Activated T-helper 1 cell treated with Interleukin-2 at 50 U/mL for 16 hours (primary cell): Measurements from ENCODE around the gene TCEA2.
"Not testable (repeated sequence)": the region's sequence is repeated elsewhere in the genome, so short reads cannot be mapped to it uniquely, and the experiment has no call there.

Experiments
- DNase-seq: peaks from one replicate; pipeline ENCODE4 v3.0.0-alpha.2; 2020; ENCODE audit warnings: low read depth

Gene TCEA2

GRCh38 chr20:64108731-64109681 is 46.0 kb downstream of the TCEA2 start:
- DNase-seq, result no peak

- DNase-seq, result no peak
Measured at GRCh38 chr20:64109831-64110391, 46.9 kb downstream of the TCEA2 start.

GRCh38 chr20:64110411-64111068 is 47.5 kb downstream of the TCEA2 start:
- no peak for DNase-seq

GRCh38 chr20:64111841-64112641 is 49.0 kb downstream of the TCEA2 start:
- DNase-seq, result no peak

GRCh38 chr20:64112691-64113443 is 49.9 kb downstream of the TCEA2 start:
- DNase-seq, result no peak

GRCh38 chr20:64113444-64113775 is 50.4 kb downstream of the TCEA2 start:
- no peak for DNase-seq

- DNase-seq, result no peak
Measured at GRCh38 chr20:64113796-64114355, 50.9 kb downstream of the TCEA2 start.

- DNase-seq, result no peak
Measured at GRCh38 chr20:64114356-64114971, 51.5 kb downstream of the TCEA2 start.

- DNase-seq, result no peak
Measured at GRCh38 chr20:64115171-64115911, 52.3 kb downstream of the TCEA2 start.

- DNase-seq, result no peak
Measured at GRCh38 chr20:64116016-64116415, 53.0 kb downstream of the TCEA2 start.

- DNase-seq, result no peak
Measured at GRCh38 chr20:64116541-64117431, 53.8 kb downstream of the TCEA2 start.

GRCh38 chr20:64117432-64117777 is 54.4 kb downstream of the TCEA2 start:
- not testable (repeated sequence) for DNase-seq

- DNase-seq, result no peak
Measured at GRCh38 chr20:64119301-64119680, 56.3 kb downstream of the TCEA2 start.

- no peak for DNase-seq
Measured at GRCh38 chr20:64119681-64120341, 56.8 kb downstream of the TCEA2 start.

- DNase-seq, result no peak
Measured at GRCh38 chr20:64121586-64121985, 58.6 kb downstream of the TCEA2 start.
